Activated T-helper 2 cell treated with anti-CD3 and anti-CD28 coated beads, Interferon-gamma antibody, Interleukin-2, Interleukin-4, amounts not matched to agents 10 μg/mL and 5 μg/mL and 100 μg/mL, durations not matched to agents 14 hours and 24 hours and 36 hours (primary cell): ENCODE results near the gene CRNKL1. TPM values are rescaled to one million over a fixed set of nuclear protein-coding genes. Genes with fewer than 3 reads are reported as not detected.
"Not testable (repeated sequence)": the region's sequence is repeated elsewhere in the genome, so short reads cannot be mapped to it uniquely, and the experiment has no call there.

ENCODE experiments used
- DNase-seq: peaks from one replicate; pipeline ENCODE4 v3.0.0; 2021; ENCODE audit warnings: low spot score
- H3K27ac Mint-ChIP-seq: one replicate; pipeline ENCODE4 v1.8.0; 2021; ENCODE audit warnings: mixed read lengths
- H3K27me3 Mint-ChIP-seq: one replicate; pipeline ENCODE4 v1.8.0; 2021; ENCODE audit warnings: low read depth, mixed read lengths
- H3K36me3 Mint-ChIP-seq: one replicate; pipeline ENCODE4 v1.8.0; 2021; ENCODE audit warnings: low read depth, mixed read lengths
- H3K4me1 Mint-ChIP-seq: one replicate; pipeline ENCODE4 v1.8.0; 2021; ENCODE audit warnings: low read depth, mixed read lengths
- H3K4me3 Mint-ChIP-seq: one replicate; pipeline ENCODE4 v1.8.0; 2021; ENCODE audit warnings: low read depth, mild to moderate bottlenecking, moderate library complexity, mixed read lengths
- H3K9me3 Mint-ChIP-seq: one replicate; pipeline ENCODE4 v1.8.0; 2021; ENCODE audit warnings: mixed read lengths
- intact Hi-C: fragments of 100-400 bp; cut with micrococcal nuclease; formaldehyde crosslinking; loops from one replicate; pipeline ENCODE4 v1.15.1; 2023
- total RNA-seq: library from RNA; stranded (reverse); gene quantifications from 2 replicates; pipeline ENCODE4 v1.2.3, GENCODE V29; 2022

CRNKL1 gene
- total RNA-seq, 1 donor from 2014 or later, result 20.1 TPM

DNA sequence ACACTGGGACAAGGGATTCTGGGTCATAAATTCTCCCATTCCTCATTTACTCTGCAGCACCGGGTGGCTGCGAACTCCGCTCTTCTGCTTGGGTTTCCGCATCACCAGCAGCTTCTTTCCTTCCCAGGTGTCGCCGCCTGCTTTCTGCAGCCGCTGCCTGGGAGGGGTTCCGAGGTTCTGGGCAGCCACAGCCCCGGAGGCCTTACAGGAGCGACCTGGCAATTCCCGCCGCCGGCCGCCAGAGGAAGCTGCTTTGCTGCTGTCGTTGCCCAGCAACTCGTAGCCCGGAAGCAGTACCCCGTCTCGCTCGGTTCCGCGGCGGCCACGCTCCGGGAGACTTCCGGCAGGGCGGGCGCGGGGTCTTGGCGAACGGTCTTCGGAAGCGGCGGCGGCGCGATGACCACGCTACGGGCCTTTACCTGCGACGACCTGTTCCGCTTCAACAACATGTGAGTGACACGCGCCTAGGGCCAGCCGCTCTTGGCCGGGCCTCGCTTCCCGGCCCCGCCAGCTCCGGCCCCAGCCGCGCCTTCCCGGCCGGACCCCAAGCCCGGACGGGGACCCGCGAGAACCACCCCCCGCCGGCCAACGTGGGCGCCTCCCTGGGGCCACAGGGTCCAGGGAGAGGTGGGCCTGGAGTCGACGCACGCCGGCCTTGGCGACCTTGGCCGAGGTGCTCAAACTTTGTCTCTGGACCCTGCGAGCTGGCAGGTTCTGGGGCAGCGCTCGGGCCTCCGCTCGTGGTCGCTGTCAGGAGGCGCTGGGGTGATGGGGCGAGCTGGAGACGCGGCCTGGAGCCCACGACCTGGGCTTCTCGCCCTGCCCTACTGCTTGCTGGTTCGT is 35.0 kb downstream of the CRNKL1 start, which contains the start of gene NAA20:
Gene NAA20, plus strand, starts transcription at position 362 of the 843 bp plus-strand sequence. Its CDS starts 35 bp downstream, at position 397.
- Mint-ChIP-seq H3K27me3 (no peaks in the 10 kb centered on the region), H3K36me3 (peaks cover 26% of the 10 kb centered on the region), H3K27ac (peak within 1 kb of the TSS; percentile 81), H3K4me1 (peaks cover 34% of the 10 kb centered on the region), H3K4me3 (peak within 1 kb of the TSS; percentile 89), H3K9me3 (no peaks in the 10 kb centered on the region)
- intact Hi-C loops, result loop anchor here (1.0 to 5.0 kb wide), 2 partner anchors 35 to 230 kb away; partner anchors contain the start of genes CFAP61 and CRNKL1
- DNase-seq, result peak; percentile 85

DNA sequence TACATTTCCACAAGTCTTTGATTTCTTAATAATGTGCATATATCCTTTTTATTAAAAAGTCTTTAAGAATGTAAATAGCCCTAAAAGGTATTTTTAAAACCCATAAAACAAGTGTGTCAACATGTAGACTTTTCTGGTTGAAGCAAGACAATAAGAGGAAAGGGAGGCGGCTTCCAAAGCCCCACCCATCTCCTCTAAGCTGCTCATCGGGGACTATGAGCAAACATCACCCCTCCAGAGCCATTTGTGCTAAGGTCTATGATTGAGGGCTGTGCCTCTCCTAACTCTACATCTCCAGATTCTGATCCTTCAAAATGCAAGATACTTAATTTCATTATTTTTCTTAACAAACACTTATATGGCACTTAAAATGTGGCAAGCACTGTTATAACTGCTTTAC is 37.6 kb downstream of the CRNKL1 start:
- DNase-seq, result no peak
- no peak overlapping the region for H3K4me3 Mint-ChIP-seq
- H3K27me3 Mint-ChIP-seq, result peaks cover 4% of the 10 kb centered on the region
- H3K27ac Mint-ChIP-seq, result no peak overlapping the region
- peaks cover 15% of the 10 kb centered on the region for H3K36me3 Mint-ChIP-seq
- intact Hi-C loops, result loop anchor here (5.0 kb wide), 1 partner anchor 227 kb away; no protein-coding TSS in a partner anchor
- H3K4me1 Mint-ChIP-seq, result peaks cover 16% of the 10 kb centered on the region
- H3K9me3 Mint-ChIP-seq, result no peaks in the 10 kb centered on the region

DNA sequence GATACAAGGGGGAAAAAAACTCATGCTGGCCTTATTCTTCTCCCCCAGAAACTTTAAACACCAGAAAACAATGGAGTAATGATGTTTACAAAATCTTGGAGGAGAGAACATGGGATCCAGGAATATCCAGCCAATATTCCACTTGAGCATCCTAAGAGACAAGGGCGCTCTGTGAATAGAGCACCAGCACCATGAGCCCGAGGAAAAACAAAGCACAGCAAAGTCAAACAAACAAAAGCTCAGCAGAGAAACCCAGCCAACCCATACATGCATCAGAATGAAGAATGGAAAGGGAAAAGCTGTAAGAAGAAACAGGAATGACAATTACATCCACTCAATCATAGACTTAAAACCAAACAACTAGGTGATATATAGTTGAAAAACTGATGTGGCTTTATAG is 39.7 kb downstream of the CRNKL1 start:
- H3K4me3 Mint-ChIP-seq, result no peak overlapping the region
- H3K27ac Mint-ChIP-seq, result no peak overlapping the region
- intact Hi-C loops, result no loop called here
- peaks cover 8% of the 10 kb centered on the region for H3K27me3 Mint-ChIP-seq
- no peaks in the 10 kb centered on the region for H3K36me3 Mint-ChIP-seq
- no peak for DNase-seq
- no peaks in the 10 kb centered on the region for H3K9me3 Mint-ChIP-seq
- H3K4me1 Mint-ChIP-seq, result peaks cover 3% of the 10 kb centered on the region

DNA sequence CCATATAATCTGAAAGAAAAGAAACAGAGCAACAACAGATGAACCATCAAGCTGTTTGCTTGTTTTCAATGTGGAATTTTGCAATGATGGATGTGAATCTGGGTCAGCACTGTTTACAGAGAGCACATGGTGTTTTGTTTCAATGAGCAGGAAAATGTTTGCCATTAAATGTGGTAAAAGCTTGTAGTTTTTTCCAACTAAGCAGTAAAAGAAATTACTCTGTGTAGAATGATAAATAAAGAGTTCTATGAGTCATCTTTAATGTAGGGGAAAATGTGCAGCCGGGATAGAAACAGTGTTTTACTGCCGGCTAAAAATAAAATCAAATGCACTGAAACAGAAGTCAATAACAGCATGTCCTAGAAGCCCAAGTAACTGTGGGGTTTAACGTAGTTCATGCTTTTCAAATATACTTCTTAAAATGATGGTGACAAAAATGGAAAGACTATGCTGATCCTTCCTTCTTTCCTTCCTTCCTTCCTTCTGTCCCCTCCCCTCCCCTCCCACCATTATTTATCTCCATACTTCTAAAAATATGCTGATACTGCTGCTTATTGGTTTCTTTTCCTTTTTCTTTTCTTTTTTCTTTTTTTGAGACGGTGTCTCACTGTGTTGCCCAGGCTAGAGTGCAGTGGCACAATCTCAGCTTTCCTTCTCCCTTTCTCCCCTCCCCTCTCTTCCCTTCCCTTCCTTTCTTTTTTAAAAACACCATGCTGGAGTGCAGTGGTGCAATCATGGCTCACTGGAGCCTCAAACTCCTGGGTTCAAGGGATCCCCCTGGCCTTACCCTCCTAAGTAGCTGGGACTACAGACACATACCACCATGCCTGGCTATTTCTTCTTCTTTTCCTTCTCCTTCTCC is 41.4 kb downstream of the CRNKL1 start:
- intact Hi-C loops, result no loop called here

DNA sequence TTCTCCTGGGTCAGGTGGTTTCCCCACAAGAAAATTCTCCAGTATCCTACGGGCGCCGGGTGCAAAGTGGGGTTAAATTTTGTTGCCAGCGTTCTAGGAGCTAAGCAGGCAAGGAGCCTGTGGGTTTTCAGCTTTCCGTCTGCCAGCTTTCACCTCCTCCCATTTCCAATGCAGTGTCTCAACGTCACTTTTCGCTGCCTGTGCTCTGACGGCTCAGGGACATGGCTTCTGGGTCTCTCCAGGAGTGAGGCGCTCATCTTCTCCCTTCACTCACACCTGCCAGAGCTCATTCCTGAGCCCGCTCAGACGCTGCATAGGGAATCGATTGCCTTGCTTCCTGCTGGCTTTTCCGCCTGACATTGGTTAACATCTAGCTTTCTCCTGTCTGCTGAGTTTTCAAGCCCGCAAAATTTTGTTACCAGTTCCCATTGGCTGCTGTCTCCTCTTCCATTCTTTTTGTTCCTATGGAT is 42.4 kb downstream of the CRNKL1 start:
- no peak overlapping the region for H3K4me3 Mint-ChIP-seq
- no peak overlapping the region for H3K27ac Mint-ChIP-seq
- H3K36me3 Mint-ChIP-seq, result no peaks in the 10 kb centered on the region
- no peaks in the 10 kb centered on the region for H3K4me1 Mint-ChIP-seq
- H3K27me3 Mint-ChIP-seq, result peaks cover 8% of the 10 kb centered on the region
- intact Hi-C loops, result no loop called here
- DNase-seq, result no peak
- H3K9me3 Mint-ChIP-seq, result no peaks in the 10 kb centered on the region

More for the DNA sequence above, 41.4 kb downstream of the CRNKL1 start:
- no peaks in the 10 kb centered on the region for H3K36me3 Mint-ChIP-seq
- DNase-seq, result no peak
- peaks cover 8% of the 10 kb centered on the region for H3K27me3 Mint-ChIP-seq
- no peak overlapping the region for H3K4me3 Mint-ChIP-seq
- H3K27ac Mint-ChIP-seq, result no peak overlapping the region
- no peaks in the 10 kb centered on the region for H3K9me3 Mint-ChIP-seq
- no peaks in the 10 kb centered on the region for H3K4me1 Mint-ChIP-seq

DNA sequence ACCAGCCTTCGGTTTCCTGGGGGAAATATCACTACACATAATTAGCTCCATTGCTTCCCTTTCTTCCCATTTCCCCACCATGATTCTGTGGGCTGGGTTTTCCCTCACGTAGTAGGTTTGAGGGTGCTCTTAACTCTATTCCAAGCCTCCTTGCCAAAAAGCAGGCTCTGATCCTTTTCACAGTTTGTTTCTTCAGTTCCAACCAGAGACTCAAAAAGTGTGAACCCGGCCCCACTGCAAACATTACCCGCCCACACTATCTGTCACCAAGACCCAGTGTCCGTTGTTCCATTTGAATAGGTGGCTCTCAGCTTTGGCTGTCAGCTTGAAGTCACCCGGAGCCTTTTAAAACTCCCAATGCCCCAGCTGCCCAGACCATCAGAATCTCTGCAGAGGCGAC is 46.9 kb downstream of the CRNKL1 start:
- H3K4me1 Mint-ChIP-seq, result peaks cover 16% of the 10 kb centered on the region
- no peaks in the 10 kb centered on the region for H3K36me3 Mint-ChIP-seq
- no peak overlapping the region for H3K4me3 Mint-ChIP-seq
- no peak for DNase-seq
- intact Hi-C loops, result no loop called here
- H3K27ac Mint-ChIP-seq, result no peak overlapping the region
- peaks cover 36% of the 10 kb centered on the region for H3K27me3 Mint-ChIP-seq
- no peaks in the 10 kb centered on the region for H3K9me3 Mint-ChIP-seq

DNA sequence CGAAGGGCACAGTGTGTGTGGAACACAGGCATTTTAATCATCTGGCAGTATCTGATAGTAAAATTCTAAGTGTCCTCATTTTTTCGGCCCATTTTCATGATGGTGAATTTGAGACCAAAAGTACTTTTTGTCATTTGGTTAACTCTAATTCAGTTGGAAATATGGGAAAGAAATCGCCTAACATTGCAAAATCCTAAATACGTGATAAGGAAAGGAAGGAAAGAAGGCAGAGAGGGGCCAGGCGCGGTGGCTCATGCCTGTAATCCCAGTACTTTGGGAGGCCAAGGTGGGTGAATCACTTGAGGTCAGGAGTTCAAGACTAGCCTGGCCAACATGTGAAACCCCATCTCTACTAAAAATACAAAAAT is 48.3 kb downstream of the CRNKL1 start:
- H3K4me1 Mint-ChIP-seq, result peaks cover 16% of the 10 kb centered on the region
- H3K27ac Mint-ChIP-seq, H3K36me3 Mint-ChIP-seq, H3K9me3 Mint-ChIP-seq, DNase-seq, intact Hi-C loops: not testable (repeated sequence)
- peak overlapping the region; percentile 37 for H3K4me3 Mint-ChIP-seq
- peaks cover 36% of the 10 kb centered on the region for H3K27me3 Mint-ChIP-seq

DNA sequence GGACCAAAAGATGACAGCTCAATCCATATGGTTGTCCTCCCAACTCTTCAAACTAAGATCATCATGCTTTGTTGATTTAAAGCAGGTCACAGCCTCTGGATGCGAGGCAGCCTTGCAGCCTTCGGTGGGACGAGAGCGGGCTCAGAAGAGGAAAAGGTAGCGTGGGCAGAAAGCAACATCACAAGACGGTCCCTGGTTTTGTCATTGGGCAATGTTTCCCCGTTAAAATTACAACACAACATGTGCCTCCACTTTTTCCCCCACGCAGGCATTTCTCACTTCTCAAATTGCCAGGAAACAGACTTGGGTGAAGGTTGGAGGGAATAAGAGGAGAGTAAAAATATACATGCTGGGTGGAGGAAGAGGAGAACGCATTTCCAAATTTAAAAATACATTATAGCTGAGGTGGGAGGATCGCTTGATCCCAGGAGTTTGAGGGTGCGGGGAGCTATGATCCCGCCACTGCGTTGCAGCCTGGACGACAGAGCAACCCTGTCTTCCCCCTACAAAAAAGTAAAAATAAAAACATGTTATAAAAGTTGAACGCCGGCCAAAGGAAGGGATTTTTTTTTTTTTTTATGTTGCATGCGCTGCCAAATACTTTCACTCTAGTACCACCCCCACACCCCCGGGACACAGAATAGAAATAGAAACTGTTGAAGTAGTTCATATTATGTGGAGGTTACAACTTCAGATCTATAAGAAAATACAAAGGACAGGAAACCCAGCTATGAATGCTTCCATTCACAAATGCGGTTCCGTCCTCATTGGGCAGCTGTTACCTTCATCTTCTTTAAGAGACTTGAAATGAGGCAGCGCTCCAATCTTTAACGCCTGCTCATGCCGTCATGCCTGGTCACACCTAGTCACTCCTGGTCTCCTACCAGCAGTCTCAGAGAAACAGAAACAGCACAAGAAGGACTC is 49.0 kb downstream of the CRNKL1 start:
- Mint-ChIP-seq H3K4me1 (peaks cover 16% of the 10 kb centered on the region), H3K9me3 (no peaks in the 10 kb centered on the region), H3K36me3 (no peaks in the 10 kb centered on the region), H3K4me3 (peak overlapping the region; percentile 37), H3K27me3 (peaks cover 36% of the 10 kb centered on the region), H3K27ac (no peak overlapping the region)
- intact Hi-C loops, result no loop called here
- no peak for DNase-seq

DNA sequence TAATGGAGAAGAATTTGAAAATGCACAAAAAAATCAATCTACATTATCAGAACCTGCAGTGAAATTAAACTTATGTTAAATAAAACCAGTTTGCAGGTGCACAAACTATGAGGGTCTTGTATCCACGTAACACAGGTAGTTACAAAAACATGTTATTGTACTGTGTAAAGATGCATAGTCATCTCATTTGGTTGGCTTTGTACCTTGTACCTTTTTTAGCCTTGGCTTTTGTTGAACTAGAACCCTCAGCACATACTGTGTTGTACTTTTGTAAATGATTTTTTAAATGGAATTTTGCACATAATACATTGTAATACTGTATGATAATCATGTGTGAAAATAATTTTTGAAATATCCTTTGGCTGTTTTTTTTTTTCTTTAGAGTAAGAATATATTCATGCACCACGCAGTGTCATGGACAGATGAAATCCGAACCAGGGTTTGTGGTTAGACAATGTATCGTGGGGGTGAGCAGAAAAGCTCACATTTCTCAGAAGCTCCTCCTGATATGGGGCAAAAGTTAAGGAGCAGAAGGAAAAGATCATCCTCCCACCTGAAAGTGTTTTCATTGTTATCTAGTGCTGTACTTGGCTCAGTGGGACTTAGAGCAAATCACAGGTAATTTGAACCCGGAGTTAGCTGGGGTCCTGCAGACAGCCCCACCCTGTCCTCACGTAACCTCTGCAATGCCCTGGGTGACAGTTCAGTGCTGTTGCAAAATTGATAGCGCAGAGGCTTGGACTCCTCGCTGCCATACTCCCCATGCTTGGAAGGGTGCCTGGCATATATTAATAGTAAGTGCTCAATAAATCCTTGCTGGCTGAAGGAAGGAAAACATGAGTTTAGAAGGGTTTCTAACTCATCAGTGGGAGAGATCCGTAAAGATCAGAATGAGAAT is 49.9 kb downstream of the CRNKL1 start:
- no peaks in the 10 kb centered on the region for H3K9me3 Mint-ChIP-seq
- H3K36me3 Mint-ChIP-seq, result no peaks in the 10 kb centered on the region
- no peak overlapping the region for H3K4me3 Mint-ChIP-seq
- no peak overlapping the region for H3K27ac Mint-ChIP-seq
- peaks cover 33% of the 10 kb centered on the region for H3K27me3 Mint-ChIP-seq
- intact Hi-C loops, result no loop called here
- peaks cover 16% of the 10 kb centered on the region for H3K4me1 Mint-ChIP-seq
- DNase-seq, result no peak

DNA sequence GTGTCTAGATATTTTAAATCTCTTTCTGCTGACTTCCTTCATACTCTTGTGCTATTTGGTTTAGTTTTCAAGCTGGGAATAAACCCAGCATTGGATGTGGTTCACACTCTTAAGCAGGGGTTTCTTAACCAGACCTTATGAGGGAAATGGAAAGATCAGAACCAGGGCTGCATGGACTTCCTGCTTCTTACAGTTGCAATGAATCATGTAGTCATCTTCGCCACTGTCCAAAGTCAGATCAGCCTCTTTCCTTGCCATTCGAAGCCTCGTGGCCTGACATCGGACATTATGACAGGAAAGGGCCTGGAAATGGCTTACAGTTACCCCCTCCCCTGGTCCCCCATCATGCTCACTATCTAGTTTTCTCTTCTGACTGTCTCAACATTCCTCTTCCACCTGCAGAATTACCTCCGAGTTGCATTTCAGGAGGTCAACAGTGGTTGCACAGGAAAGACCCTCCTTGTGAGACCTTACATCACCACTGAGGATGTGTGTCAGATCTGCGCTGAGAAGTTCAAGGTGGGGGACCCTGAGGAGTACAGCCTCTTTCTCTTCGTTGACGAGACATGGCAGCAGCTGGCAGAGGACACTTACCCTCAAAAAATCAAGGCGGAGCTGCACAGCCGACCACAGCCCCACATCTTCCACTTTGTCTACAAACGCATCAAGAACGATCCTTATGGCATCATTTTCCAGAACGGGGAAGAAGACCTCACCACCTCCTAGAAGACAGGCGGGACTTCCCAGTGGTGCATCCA is 51.9 kb downstream of the CRNKL1 start:
- intact Hi-C loops, result no loop called here
- no peak for DNase-seq
- H3K4me3 Mint-ChIP-seq, result no peak overlapping the region
- H3K27me3 Mint-ChIP-seq, result peaks cover 34% of the 10 kb centered on the region
- peaks cover 16% of the 10 kb centered on the region for H3K4me1 Mint-ChIP-seq
- no peaks in the 10 kb centered on the region for H3K9me3 Mint-ChIP-seq
- H3K36me3 Mint-ChIP-seq, result no peaks in the 10 kb centered on the region
- no peak overlapping the region for H3K27ac Mint-ChIP-seq
